Measurements from ENCODE around the gene TREX2.
"Not testable (repeated sequence)": the region's sequence is repeated elsewhere in the genome, so short reads cannot be mapped to it uniquely, and the experiment has no call there.

The TREX2 gene

GRCh38 chrX:153408871-153409351, 36.9 kb downstream of the TREX2 start:
- no peak for FAIRE-seq
- DNase-seq (ENCODE audit: low spot score) = no peak

GRCh38 chrX:153408221-153408721, 37.6 kb downstream of the TREX2 start:
- no peak for DNase-seq (ENCODE audit: low spot score)

GRCh38 chrX:153407736-153408135, 38.1 kb downstream of the TREX2 start:
- FAIRE-seq (no peak), DNase-seq (ENCODE audit: low spot score) (no peak)

More at GRCh38 chrX:153408221-153408721, 37.6 kb downstream of the TREX2 start:
- FAIRE-seq = no peak

GRCh38 chrX:153406903-153407302, 39.0 kb downstream of the TREX2 start:
- FAIRE-seq (no peak), DNase-seq (ENCODE audit: low spot score) (no peak)

- DNase-seq (ENCODE audit: low spot score) = no peak
- no peak for FAIRE-seq
These were observed 39.8 kb downstream of the TREX2 start for GRCh38 chrX:153406011-153406410.

- no peak for DNase-seq (ENCODE audit: low spot score)
- FAIRE-seq = no peak
These were observed 40.4 kb downstream of the TREX2 start for GRCh38 chrX:153405426-153405825.

- not testable (repeated sequence) for FAIRE-seq; DNase-seq (ENCODE audit: low spot score)
These were observed 41.5 kb downstream of the TREX2 start for GRCh38 chrX:153404333-153404732.

- FAIRE-seq (no peak), DNase-seq (ENCODE audit: low spot score) (no peak)
These were observed 44.6 kb downstream of the TREX2 start, which contains the start of gene PNMA6E for GRCh38 chrX:153401133-153401764. Gene PNMA6E, minus strand, starts transcription at chrX:153401350. Its CDS starts 2,501 bp downstream, at chrX:153398849.

- no peak for FAIRE-seq
- DNase-seq (ENCODE audit: low spot score) = peak; percentile 10
These were observed 45.4 kb downstream of the TREX2 start for GRCh38 chrX:153400146-153401132.

GRCh38 chrX:153398275-153398960, 47.4 kb downstream of the TREX2 start:
- DNase-seq (ENCODE audit: low spot score) (no peak), FAIRE-seq (no peak)

GRCh38 chrX:153397256-153397960, 48.4 kb downstream of the TREX2 start:
- no peak for DNase-seq (ENCODE audit: low spot score)
- no peak for FAIRE-seq

- no peak for FAIRE-seq
These were observed 49.3 kb downstream of the TREX2 start for GRCh38 chrX:153396320-153397195.

GRCh38 chrX:153395613-153396319, 50.1 kb downstream of the TREX2 start:
- DNase-seq (ENCODE audit: low spot score) (no peak), FAIRE-seq (no peak)

More at GRCh38 chrX:153396320-153397195, 49.3 kb downstream of the TREX2 start:
- DNase-seq (ENCODE audit: low spot score) = no peak

GRCh38 chrX:153394612-153395011, 51.2 kb downstream of the TREX2 start:
- FAIRE-seq (no peak), DNase-seq (ENCODE audit: low spot score) (no peak)

Measured in RCC 7860 (cell line).